ENCODE data around the gene ACTL6B.

DNA sequence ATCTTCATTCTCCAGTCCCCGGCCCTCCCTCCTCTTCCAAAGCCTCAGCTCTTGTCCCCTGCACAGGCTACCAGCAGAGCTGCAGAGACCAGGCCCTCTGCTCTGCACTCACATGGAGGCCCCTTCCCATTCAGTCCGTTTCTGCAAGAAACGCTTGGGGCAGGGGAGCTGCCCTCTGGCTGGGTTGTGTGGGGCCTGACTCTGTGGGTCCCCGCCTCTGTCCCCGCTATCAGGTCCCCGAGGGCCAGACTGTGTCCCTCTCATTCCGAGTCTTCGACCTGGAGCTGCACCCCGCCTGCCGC, 52.6 kb downstream of the ACTL6B start:
- TF ChIP-seq, protein P1, sequence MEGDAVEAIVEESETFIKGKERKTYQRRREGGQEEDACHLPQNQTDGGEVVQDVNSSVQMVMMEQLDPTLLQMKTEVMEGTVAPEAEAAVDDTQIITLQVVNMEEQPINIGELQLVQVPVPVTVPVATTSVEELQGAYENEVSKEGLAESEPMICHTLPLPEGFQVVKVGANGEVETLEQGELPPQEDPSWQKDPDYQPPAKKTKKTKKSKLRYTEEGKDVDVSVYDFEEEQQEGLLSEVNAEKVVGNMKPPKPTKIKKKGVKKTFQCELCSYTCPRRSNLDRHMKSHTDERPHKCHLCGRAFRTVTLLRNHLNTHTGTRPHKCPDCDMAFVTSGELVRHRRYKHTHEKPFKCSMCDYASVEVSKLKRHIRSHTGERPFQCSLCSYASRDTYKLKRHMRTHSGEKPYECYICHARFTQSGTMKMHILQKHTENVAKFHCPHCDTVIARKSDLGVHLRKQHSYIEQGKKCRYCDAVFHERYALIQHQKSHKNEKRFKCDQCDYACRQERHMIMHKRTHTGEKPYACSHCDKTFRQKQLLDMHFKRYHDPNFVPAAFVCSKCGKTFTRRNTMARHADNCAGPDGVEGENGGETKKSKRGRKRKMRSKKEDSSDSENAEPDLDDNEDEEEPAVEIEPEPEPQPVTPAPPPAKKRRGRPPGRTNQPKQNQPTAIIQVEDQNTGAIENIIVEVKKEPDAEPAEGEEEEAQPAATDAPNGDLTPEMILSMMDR (IDR thresholded peaks at IDR 0.05): no peak
- TF ChIP-seq POLR2A (IDR thresholded peaks at IDR 0.05): no peak
